ENCODE results near the gene OR6K3. TPM values are rescaled to one million over a fixed set of nuclear protein-coding genes. Genes with fewer than 3 reads are reported as not detected.

Gene OR6K3
- total and polyA plus RNA-seq, 2 donors (not counting 1 experiment from before 2014, with no cell fraction given) = not detected

- Histone ChIP-seq H2AFZ (ENCODE audit: low read length) (no peak overlapping the region), H3K36me3 (ENCODE audit: control insufficient read depth, insufficient read depth, low read length) (no peaks in the 10 kb centered on the region), H3K4me1 (ENCODE audit: control insufficient read depth, extremely low read depth, insufficient read depth, low read length) (no peaks in the 10 kb centered on the region), H3K27ac (ENCODE audit: insufficient read depth, low read length) (no peak overlapping the region), H3K4me3 (replicated peaks in 1 of 4; ENCODE audit: control extremely low read depth in 1 of 4, insufficient read depth in 1 of 4, low read depth in 3 of 4, low read length in 4 of 4) (no peak overlapping the region), H3K79me2 (ENCODE audit: control insufficient read depth, insufficient read depth, low read length) (no peaks in the 10 kb centered on the region), H3K27me3 (ENCODE audit: control insufficient read depth, insufficient read depth, low read length) (no peaks in the 10 kb centered on the region), H3K4me2 (ENCODE audit: extremely low read depth, insufficient read depth, low read length) (no peak overlapping the region), H3K9ac (ENCODE audit: insufficient read depth, low read length) (no peak overlapping the region), H3K9me3 (ENCODE audit: control insufficient read depth, insufficient read depth, low read depth, low read length) (no peaks in the 10 kb centered on the region), H4K20me1 (ENCODE audit: control insufficient read depth, extremely low read depth, insufficient read depth, low read length) (no peaks in the 10 kb centered on the region)
- TF ChIP-seq EZH2 (IDR thresholded peaks at IDR 0.05; ENCODE audit: low read length, missing control alignments) (no peak), CTCF (conservative IDR thresholded peaks at IDR 0.05 in 1 of 2, IDR thresholded peaks at IDR 0.05 in 1 of 2; ENCODE audit: low read depth in 1 of 2, low read length in 2 of 2) (no peak)
- DNase-seq (ENCODE audit: low read depth in 2 of 2) = no peak
These were observed 9.9 kb upstream of the OR6K3 start for GRCh38 chr1:158730453-158730852.

DNA sequence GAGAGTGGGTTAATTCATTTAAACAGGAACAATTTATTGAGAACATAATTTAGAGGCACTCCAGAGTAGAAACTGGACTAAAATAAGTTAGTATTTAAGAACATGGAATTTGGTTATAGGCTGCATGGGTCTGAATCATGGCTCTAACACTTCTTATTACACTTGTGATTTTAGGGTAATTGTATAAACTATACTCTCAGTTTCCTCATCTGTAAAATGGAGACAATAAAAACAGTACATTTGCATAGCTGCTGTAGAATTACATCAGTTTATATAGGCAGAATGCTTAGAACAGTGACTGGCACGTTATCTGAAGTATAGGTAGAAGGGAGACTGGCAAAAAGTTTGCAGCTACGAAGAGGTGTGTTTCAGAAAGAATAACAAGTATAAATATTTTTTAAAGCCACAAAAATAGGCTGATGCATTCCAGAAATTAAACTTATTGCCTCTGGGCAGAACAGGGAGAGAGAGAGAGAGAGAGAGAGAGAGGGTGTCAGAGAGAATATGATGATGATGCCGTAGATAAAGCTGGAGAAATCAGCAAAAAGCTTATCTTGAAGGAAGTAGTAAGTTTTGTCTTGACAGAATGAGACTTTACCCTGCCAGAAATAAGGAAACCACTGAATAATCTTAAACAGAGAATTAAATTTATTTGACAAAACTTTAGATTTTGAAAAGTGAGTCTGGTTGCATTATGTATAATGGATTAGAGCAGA is 8.1 kb upstream of the OR6K3 start:
- Histone ChIP-seq H3K4me3 (replicated peaks in 1 of 4; ENCODE audit: control extremely low read depth in 1 of 4, insufficient read depth in 1 of 4, low read depth in 3 of 4, low read length in 4 of 4) (no peak overlapping the region), H3K79me2 (ENCODE audit: control insufficient read depth, insufficient read depth, low read length) (no peaks in the 10 kb centered on the region), H3K4me2 (ENCODE audit: extremely low read depth, insufficient read depth, low read length) (no peak overlapping the region), H3K4me1 (ENCODE audit: control insufficient read depth, extremely low read depth, insufficient read depth, low read length) (no peaks in the 10 kb centered on the region), H4K20me1 (ENCODE audit: control insufficient read depth, extremely low read depth, insufficient read depth, low read length) (no peaks in the 10 kb centered on the region), H3K9me3 (ENCODE audit: control insufficient read depth, insufficient read depth, low read depth, low read length) (no peaks in the 10 kb centered on the region), H3K27me3 (ENCODE audit: control insufficient read depth, insufficient read depth, low read length) (no peaks in the 10 kb centered on the region), H3K9ac (ENCODE audit: insufficient read depth, low read length) (no peak overlapping the region), H3K27ac (ENCODE audit: insufficient read depth, low read length) (no peak overlapping the region), H2AFZ (ENCODE audit: low read length) (no peak overlapping the region), H3K36me3 (ENCODE audit: control insufficient read depth, insufficient read depth, low read length) (no peaks in the 10 kb centered on the region)
- TF ChIP-seq EZH2 (IDR thresholded peaks at IDR 0.05; ENCODE audit: low read length, missing control alignments) (no peak), CTCF (conservative IDR thresholded peaks at IDR 0.05 in 1 of 2, IDR thresholded peaks at IDR 0.05 in 1 of 2; ENCODE audit: low read depth in 1 of 2, low read length in 2 of 2) (no peak)
- no peak for DNase-seq (ENCODE audit: low read depth in 2 of 2)

- H3K27me3 ChIP-seq (ENCODE audit: control insufficient read depth, insufficient read depth, low read length) = no peaks in the 10 kb centered on the region
- no peak overlapping the region for H3K4me3 ChIP-seq (replicated peaks in 1 of 4; ENCODE audit: control extremely low read depth in 1 of 4, insufficient read depth in 1 of 4, low read depth in 3 of 4, low read length in 4 of 4)
- H3K9me3 ChIP-seq (ENCODE audit: control insufficient read depth, insufficient read depth, low read depth, low read length) = no peaks in the 10 kb centered on the region
- H3K36me3 ChIP-seq (ENCODE audit: control insufficient read depth, insufficient read depth, low read length) = no peaks in the 10 kb centered on the region
- no peak overlapping the region for H3K27ac ChIP-seq (ENCODE audit: insufficient read depth, low read length)
- no peak overlapping the region for H3K9ac ChIP-seq (ENCODE audit: insufficient read depth, low read length)
- H4K20me1 ChIP-seq (ENCODE audit: control insufficient read depth, extremely low read depth, insufficient read depth, low read length) = no peaks in the 10 kb centered on the region
- no peak overlapping the region for H3K4me2 ChIP-seq (ENCODE audit: extremely low read depth, insufficient read depth, low read length)
- DNase-seq (ENCODE audit: low read depth in 2 of 2) = no peak
- H2AFZ ChIP-seq (ENCODE audit: low read length) = no peak overlapping the region
- no peaks in the 10 kb centered on the region for H3K4me1 ChIP-seq (ENCODE audit: control insufficient read depth, extremely low read depth, insufficient read depth, low read length)
- H3K79me2 ChIP-seq (ENCODE audit: control insufficient read depth, insufficient read depth, low read length) = no peaks in the 10 kb centered on the region
- no peak for TF ChIP-seq EZH2 (IDR thresholded peaks at IDR 0.05; ENCODE audit: low read length, missing control alignments)
- no peak for TF ChIP-seq CTCF (conservative IDR thresholded peaks at IDR 0.05 in 1 of 2, IDR thresholded peaks at IDR 0.05 in 1 of 2; ENCODE audit: low read depth in 1 of 2, low read length in 2 of 2)
These were observed 3.9 kb upstream of the OR6K3 start for GRCh38 chr1:158724442-158724841.
